ELF-1 (cell line): ENCODE data around the gene TMCC3.

Source experiments
- DNase-seq: peaks from one replicate; pipeline ENCODE4 v3.0.0-alpha.2; 2016; ENCODE audit warnings: low read depth, low spot score

Gene TMCC3

DNA sequence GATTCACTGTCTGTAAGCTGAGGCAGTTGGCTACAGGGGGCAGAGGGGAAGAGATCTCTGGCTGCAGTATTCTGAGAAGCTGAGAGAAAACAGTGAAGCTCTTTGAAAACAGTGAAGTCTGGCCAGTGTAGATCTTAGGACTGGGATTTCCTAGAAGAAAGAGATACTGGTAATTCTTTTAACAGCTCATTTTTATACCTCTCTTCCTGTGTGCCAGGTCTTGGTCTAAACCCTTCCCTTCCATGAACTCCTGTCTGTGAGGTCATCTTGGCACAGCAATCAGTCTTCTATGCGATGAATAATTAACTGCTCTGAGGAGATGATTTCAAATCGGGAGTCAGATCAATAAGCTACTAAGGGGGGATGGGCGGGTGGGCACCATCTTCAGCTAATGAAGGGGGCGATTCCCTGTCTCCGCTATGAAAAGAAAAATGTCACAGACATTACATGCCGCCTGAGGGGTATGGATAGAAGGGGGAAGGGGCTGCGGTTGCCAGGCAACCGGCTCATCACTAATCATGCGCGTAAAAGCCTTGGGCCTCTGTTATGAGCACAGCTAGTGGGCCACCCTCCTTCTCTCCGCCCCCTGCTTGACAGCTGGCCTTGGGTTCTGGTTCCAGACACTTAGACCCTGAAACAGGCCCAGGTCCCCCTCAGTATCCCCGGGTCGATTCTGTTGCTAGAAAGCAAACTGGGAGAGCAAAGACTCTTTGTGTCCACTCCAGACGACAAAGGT is 115.4 kb downstream of the TMCC3 start:
- no peak for DNase-seq

DNA sequence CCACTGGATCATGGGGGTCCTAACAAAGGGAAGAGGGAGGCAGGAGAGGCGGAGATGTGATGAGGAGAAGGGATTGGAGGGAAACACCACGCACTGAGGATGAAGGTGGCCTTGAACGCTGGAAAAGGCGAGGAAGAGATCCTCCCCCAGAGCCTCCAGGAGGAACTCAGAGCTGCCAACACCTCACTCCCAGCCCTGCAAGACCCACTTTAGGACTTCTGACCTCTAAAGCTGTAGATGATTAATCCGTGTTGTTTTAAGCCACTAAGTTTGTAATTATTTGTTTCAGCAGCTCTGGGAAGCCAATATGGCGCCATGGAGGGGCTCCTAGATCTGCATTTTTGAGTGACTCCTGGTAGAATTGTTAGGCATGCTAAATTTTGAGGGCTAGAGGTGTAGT is 116.1 kb downstream of the TMCC3 start:
- no peak for DNase-seq

DNA sequence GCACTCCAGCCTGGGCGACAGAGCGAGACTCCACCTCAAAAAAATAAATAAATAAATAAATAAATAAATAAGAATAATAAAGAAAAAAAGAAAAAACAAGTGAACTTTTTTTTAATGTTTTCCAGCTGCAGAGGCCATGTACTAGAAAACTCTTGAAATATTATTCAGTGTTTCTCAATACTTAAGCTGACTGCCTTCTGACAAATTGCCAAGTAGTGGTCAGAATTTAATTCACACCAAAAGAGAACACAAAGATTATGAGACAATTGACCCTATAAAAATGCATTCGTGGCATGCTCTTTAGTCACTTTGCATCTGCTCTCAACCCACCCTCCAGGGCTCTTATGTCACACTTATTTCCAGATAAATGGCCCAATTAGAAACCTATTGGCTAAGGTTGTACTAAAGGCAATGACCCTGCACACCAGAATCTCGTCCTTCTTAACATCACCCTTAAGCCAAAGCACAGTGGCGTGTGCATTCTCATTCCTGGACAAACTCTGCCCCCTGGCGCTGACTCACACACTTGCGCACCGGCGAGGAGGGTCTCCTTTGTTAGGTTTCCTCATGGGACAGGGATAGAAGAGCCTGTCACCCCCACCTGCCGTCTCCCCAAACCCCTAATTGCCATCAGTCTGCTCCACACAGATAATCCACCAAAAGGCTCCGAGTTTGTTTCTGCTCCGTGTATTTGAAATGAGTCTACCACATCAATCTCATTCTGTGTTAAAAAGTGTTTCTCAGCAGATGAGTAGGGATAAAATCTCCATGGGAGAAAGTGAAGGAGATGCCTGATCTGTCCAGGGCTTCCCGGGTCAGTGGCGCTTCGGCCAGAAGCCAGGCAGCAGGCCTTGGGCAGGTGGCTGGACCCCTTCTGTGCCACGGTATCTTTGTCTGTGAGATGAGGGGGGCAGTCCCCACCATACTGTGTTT is 117.6 kb downstream of the TMCC3 start:
- DNase-seq: peak; percentile 88

DNA sequence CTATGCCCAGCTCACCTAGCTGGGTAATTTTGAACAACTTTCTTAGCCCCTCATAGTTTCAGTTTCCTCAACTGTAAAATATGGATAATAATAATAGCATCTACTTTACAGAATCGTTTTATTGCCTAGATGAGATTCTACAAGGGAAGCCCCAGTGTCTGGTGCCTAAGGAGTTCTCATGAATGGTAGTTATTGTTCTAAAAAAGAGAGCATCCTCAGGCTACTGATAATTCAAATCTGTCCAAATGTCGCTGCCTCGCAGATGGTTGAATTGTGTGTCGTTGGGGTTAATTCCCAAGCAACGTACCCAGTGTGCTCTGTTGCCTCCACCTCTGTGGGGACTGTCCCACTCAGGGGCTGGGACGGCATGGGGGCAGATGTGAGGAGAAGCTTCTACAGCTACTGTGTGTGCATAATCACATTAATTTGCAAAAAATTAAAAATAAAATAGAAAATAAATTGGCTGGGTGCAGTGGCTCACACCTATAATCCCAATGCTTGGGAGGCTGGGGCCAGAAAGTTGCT is 119.1 kb downstream of the TMCC3 start:
- no peak for DNase-seq

DNA sequence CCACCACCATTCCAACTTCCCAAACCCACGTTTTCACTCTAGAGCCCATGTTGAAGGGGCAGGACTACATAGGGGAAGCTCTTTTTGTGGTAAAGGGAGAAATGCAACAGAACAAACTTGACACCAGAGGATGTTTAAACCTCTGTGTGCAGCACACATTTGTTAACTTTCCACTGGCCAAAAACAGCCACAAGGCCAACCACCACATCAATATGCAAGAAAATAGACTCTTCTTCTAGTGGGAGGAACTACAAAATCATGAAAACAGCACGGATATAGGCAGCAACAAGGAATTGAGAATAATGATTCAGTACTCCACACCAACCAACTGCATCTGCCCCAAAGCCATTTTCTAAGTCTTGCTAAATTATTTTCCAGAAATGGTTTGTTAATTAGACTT is 124.4 kb downstream of the TMCC3 start:
- DNase-seq: no peak
